GM12878 (cell line): Measurements from ENCODE around the gene CUL1.

Source experiments
- ESRRA ChIP-seq: IDR thresholded peaks from 2 replicates; pipeline ENCODE4 v1.6.1; 2012; ENCODE audit warnings: mild to moderate bottlenecking, low read length, improper control_type of control experiment
- EZH2 ChIP-seq: IDR thresholded peaks from 2 replicates; pipeline ENCODE4 v1.6.1; 2012; ENCODE audit warnings: low read depth, mild to moderate bottlenecking, control low read depth, inconsistent platforms, low read length, borderline replicate concordance; ENCODE audit not compliant: control insufficient read depth
- RAD21 ChIP-seq: IDR thresholded peaks from 2 replicates; pipeline ENCODE4 v1.6.1; 2011; ENCODE audit warnings: mild to moderate bottlenecking, low read depth, low read length, moderate library complexity; ENCODE audit not compliant: insufficient read depth
- RCOR1 ChIP-seq: conservative IDR thresholded peaks from 2 replicates; pipeline ENCODE4 v1.6.1; 2012; ENCODE audit warnings: low read depth, low read length, improper control_type of control experiment
- REST ChIP-seq: IDR thresholded peaks from 2 replicates; pipeline ENCODE4 v1.6.1; 2012; ENCODE audit warnings: mild to moderate bottlenecking, low read depth, low read length
- SP1 ChIP-seq: IDR thresholded peaks from one replicate; pipeline ENCODE4 v1.6.1; 2011; ENCODE audit warnings: low read depth, low read length
- ZNF274 ChIP-seq: IDR thresholded peaks from one replicate; pipeline ENCODE4 v1.8.0; 2011; ENCODE audit not compliant: insufficient read length, insufficient read depth
- TF ChIP-seq, protein P1 (sequence below), 3 experiments: IDR thresholded peaks in 2 of 3; conservative IDR thresholded peaks in 1 of 3; 2 replicates each; pipeline ENCODE4 v1.5.1; 2011; ENCODE audit warnings: low read depth in 3 of 3, low read length in 3 of 3, mild to moderate bottlenecking in 3 of 3, control low read depth in 2 of 3, moderate library complexity in 2 of 3, inconsistent platforms in 1 of 3, mixed read lengths in 1 of 3; ENCODE audit not compliant: control insufficient read depth in 2 of 3, insufficient read depth in 1 of 3; ENCODE audit errors: extremely low read depth in 1 of 3

DNA sequence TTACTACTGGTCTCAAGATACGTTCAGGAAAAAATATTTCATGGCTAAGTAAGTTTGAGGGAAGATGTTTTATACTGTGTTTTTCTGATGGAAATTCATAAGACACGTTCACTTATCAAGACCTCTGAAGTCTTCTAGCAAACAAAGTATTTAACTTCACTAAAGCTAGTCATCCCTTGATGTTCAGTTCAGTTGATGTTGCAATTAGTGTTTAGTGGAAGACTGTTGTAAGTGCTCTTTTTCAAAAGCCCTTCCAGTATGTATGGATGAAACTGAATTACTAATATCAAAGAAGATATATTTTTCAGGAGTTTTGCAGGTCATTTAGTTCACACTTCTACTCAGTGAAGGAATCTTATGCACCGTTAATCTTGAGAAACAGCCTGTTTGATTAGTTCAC is 25.1 kb downstream of the CUL1 start:
- TF ChIP-seq SP1 (no peak), ZNF274 (no peak), REST (no peak), RCOR1 (no peak), RAD21 (no peak), ESRRA (no peak), EZH2 (no peak)
- TF ChIP-seq, protein P1, sequence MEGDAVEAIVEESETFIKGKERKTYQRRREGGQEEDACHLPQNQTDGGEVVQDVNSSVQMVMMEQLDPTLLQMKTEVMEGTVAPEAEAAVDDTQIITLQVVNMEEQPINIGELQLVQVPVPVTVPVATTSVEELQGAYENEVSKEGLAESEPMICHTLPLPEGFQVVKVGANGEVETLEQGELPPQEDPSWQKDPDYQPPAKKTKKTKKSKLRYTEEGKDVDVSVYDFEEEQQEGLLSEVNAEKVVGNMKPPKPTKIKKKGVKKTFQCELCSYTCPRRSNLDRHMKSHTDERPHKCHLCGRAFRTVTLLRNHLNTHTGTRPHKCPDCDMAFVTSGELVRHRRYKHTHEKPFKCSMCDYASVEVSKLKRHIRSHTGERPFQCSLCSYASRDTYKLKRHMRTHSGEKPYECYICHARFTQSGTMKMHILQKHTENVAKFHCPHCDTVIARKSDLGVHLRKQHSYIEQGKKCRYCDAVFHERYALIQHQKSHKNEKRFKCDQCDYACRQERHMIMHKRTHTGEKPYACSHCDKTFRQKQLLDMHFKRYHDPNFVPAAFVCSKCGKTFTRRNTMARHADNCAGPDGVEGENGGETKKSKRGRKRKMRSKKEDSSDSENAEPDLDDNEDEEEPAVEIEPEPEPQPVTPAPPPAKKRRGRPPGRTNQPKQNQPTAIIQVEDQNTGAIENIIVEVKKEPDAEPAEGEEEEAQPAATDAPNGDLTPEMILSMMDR (IDR thresholded peaks at IDR 0.05 in 2 of 3, conservative IDR thresholded peaks at IDR 0.05 in 1 of 3; ENCODE audit: control insufficient read depth in 2 of 3, extremely low read depth in 1 of 3, insufficient read depth in 1 of 3, low read depth in 3 of 3, low read length in 3 of 3), result no peak
